ENCODE measurements around the gene MAK. TPM values are rescaled to one million over a fixed set of nuclear protein-coding genes. Genes with fewer than 3 reads are reported as not detected.

MAK gene
- total RNA-seq, 4 donors from 2014 or later: not detected

GRCh38 chr6:10791673-10792072, 46.7 kb downstream of the MAK start:
- 95 to 96% methylated on average over 5 of the region's 5 CpGs for WGBS, 2 donors
- TF ChIP-seq CTCF (IDR thresholded peaks at IDR 0.05): no peak
- no peak for TF ChIP-seq POLR2A (IDR thresholded peaks at IDR 0.05)
- intact Hi-C loops (cut with DNase I; ENCODE audit: low total_unique reads): no loop called here

DNA sequence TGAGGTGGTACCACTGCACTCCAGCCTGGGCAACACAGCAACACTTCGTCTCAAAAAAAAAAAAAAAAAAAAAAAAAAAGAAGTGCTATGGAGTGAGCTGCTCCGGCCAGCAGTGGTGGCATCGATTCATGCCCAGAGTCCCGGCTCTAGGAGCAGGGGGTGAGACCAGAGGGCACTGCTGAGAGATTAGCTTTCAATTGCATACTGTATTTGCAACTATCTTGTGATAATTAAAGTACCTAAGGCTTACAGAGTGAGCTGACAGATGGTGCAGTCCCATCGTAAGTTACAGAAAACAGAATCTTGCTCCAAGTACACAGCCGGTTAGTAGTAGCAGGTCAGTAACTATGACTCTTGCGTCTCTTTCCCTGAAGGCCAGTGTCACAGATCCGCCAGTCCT, 59.3 kb downstream of the MAK start:
- 96 to 97% methylated on average over 8 of the region's 8 CpGs for WGBS, 2 donors
- TF ChIP-seq CTCF (IDR thresholded peaks at IDR 0.05) (no peak), POLR2A (IDR thresholded peaks at IDR 0.05) (no peak)
- no peak overlapping the region for H3K4me3 ChIP-seq (ENCODE audit: low read depth, poor library complexity, severe bottlenecking)
- intact Hi-C loops (cut with DNase I; ENCODE audit: low total_unique reads): no loop called here
- DNase-seq (ENCODE audit: low spot score in 2 of 2): no peak

More at GRCh38 chr6:10791673-10792072, 46.7 kb downstream of the MAK start:
- no peak for DNase-seq (ENCODE audit: low spot score in 2 of 2)
- no peak overlapping the region for H3K4me3 ChIP-seq (ENCODE audit: low read depth, poor library complexity, severe bottlenecking)

DNA sequence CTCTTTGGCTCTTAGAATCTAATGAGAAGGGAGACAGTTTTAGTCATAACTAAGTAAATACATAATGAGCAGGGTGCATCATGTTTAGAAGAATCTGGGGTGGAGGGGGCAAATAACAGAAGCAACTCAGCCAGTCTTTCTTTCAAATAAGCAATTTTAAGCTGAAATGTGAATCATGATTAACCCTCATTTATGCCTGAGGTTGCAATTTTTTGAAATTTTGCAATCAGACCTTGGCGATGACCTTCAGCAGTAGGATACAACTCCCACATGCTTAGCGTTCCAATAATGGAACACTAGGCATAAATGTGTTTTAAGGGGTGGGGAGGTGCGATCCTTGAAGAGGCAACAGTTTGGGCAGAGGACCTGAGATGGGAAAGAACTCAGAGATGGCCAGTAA, 60.1 kb downstream of the MAK start:
- TF ChIP-seq POLR2A (IDR thresholded peaks at IDR 0.05) (no peak), CTCF (IDR thresholded peaks at IDR 0.05) (no peak)
- no peak for DNase-seq (ENCODE audit: low spot score in 2 of 2)
- 91 to 97% methylated on average over 3 of the region's 3 CpGs for WGBS, 2 donors
- no peak overlapping the region for H3K4me3 ChIP-seq (ENCODE audit: low read depth, poor library complexity, severe bottlenecking)
- intact Hi-C loops (cut with DNase I; ENCODE audit: low total_unique reads): no loop called here

DNA sequence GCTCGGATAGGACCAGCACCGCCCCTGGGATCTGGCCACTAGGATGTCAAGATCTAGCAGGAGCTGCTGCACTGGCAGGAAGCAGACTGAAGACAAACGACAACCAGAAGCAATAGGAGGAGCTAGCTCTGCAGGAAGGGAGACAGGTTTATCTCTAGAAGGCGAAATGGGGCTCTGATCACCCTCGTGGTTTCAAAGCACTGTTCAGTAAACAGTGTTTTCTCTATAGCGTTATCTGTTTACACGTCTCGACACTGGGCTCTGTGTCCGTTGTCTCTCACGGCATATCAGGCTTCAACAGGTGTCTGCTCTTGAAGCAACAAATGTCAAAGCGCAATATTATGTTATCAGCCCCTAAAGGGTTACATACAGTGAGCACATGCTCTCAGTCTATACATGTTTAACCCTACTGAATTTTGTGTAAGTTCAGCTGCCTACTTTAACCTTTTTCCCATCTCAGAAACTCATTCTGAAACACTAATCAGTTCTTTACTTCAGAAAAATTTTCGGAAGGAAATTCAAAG, 66.9 kb downstream of the MAK start:
- no peak overlapping the region for H3K4me3 ChIP-seq (ENCODE audit: low read depth, poor library complexity, severe bottlenecking)
- no peak for DNase-seq (ENCODE audit: low spot score in 2 of 2)
- intact Hi-C loops (cut with DNase I; ENCODE audit: low total_unique reads): no loop called here
- TF ChIP-seq CTCF (IDR thresholded peaks at IDR 0.05) (no peak), POLR2A (IDR thresholded peaks at IDR 0.05) (no peak)
- WGBS, 2 donors: 82 to 85% methylated on average over 12 of the region's 12 CpGs

GRCh38 chr6:10769419-10769818, 68.9 kb downstream of the MAK start:
- H3K4me3 ChIP-seq (ENCODE audit: low read depth, poor library complexity, severe bottlenecking): no peak overlapping the region
- TF ChIP-seq POLR2A (IDR thresholded peaks at IDR 0.05) (no peak), CTCF (IDR thresholded peaks at IDR 0.05) (no peak)
- intact Hi-C loops (cut with DNase I; ENCODE audit: low total_unique reads): no loop called here
- WGBS, 2 donors: 90 to 98% methylated on average over 3 of the region's 3 CpGs
- no peak for DNase-seq (ENCODE audit: low spot score in 2 of 2)

DNA sequence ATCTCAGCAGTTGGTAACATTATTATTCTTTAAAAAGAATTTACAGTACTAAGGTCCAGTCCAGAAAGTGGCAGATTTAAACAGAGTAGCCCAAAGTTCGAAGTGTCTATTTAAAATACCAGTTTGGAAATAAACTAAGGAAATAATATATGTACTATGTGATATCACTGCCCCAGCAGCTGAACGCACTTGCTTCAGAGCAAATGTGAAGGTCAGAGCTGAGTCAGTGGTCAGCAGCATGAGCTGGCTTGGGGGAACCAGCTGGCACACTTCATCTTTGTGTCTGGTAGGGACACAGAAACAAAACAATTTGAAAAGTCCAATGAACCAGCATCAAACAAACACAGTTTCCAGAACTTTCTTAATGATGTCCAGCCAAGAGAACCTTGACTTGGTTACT, 75.3 kb downstream of the MAK start:
- H3K4me3 ChIP-seq (ENCODE audit: low read depth, poor library complexity, severe bottlenecking): no peak overlapping the region
- DNase-seq (ENCODE audit: low spot score in 2 of 2): no peak
- WGBS, 2 donors: 94 to 98% methylated on average over 2 of the region's 2 CpGs
- intact Hi-C loops (cut with DNase I; ENCODE audit: low total_unique reads): no loop called here
- TF ChIP-seq CTCF (IDR thresholded peaks at IDR 0.05) (no peak), POLR2A (IDR thresholded peaks at IDR 0.05) (no peak)

Data from lower leg skin (tissue), 4 donors.